Right ventricle myocardium superior (tissue), 1 donor: ENCODE results near the gene C1QL4. TPM values are rescaled to one million over a fixed set of nuclear protein-coding genes. Genes with fewer than 3 reads are reported as not detected.
"Not testable (repeated sequence)": the region's sequence is repeated elsewhere in the genome, so short reads cannot be mapped to it uniquely, and the experiment has no call there.

Experiments
- ATAC-seq: fragments of 200-7000 bp; cut with Tn5 transposase; one replicate; pipeline ENCODE4 v1.9.1; 2020; ENCODE audit warnings: mild to moderate bottlenecking; ENCODE audit not compliant: poor library complexity
- DNase-seq: peaks from one replicate; pipeline ENCODE4 v3.0.0-alpha.2; 2020
- intact Hi-C: fragments of 100-400 bp; cut with DNase I; formaldehyde crosslinking; loops from one replicate; pipeline ENCODE4 v1.11.2; 2022
- total RNA-seq: library from RNA; stranded (reverse); fragmentation: NEBNext Ultra II Directional; extraction: Animal tissue kit (Norgen Biotek cat#: 25700); gene quantifications from one replicate; pipeline ENCODE4 v1.2.1, GENCODE V29; 2021
- donor health status: DM: no; HTN: yes; CAD: no; lungs with severe emphysema.

C1QL4 gene
- total RNA-seq, 1 donor from 2014 or later, result not detected

- ATAC-seq (peak; percentile 48), DNase-seq (peak; percentile 71)
- intact Hi-C loops, result no loop called here
These were observed 43.7 kb downstream of the C1QL4 start for GRCh38 chr12:49293056-49293956.

DNA sequence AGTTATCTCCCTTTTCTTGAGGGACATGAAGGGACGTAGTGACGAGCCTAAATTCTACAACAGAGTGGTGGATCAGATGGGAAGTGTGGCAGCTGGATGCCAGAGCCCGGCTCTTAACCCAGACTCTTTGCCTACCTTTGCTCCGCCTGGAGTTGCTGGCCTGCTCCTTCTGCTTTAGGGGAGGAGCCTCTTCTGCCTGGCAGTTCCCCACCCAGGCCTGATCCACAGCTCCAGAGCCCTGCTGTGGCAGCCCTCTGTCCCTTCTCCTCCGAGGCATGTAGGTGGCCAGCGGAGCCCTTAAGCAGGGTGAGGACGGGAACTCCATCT lies 44.3 kb downstream of the C1QL4 start:
- intact Hi-C loops, result no loop called here
- ATAC-seq (no peak), DNase-seq (no peak)

- DNase-seq, result no peak
- ATAC-seq, result no peak
- intact Hi-C loops, result loop anchor here (5.0 kb wide), 1 partner anchor 53 kb away; no protein-coding TSS in a partner anchor
These were observed 47.9 kb downstream of the C1QL4 start for GRCh38 chr12:49288922-49289555.

DNA sequence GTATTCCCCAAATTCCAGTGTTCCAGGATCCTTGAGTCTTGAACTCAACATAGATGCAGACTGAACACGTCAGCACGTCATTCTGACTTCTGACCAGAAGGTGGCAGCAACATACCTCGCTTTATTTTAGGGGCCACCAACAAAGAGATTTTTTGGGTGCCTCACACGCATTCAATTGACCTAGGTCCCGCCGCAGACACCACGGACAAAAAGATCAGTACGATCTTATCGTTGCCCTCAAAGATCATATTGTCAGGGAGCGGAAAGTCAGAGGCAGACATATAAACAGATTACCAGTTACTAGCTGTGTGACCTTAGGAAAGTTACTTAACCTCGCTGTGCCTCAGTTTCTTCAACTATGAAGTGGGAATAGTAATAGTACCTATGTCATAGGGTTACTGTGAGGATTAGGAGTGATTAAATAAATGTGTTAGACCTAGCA lies 48.6 kb downstream of the C1QL4 start:
- DNase-seq, result no peak

GRCh38 chr12:49287876-49288275 lies 49.1 kb downstream of the C1QL4 start:
- intact Hi-C loops, result loop anchor here (5.0 kb wide), 1 partner anchor 54 kb away; no protein-coding TSS in a partner anchor
- DNase-seq (no peak), ATAC-seq (peak; percentile 12)

More for the DNA sequence above, 48.6 kb downstream of the C1QL4 start:
- intact Hi-C loops, result loop anchor here (5.0 kb wide), 1 partner anchor 54 kb away; no protein-coding TSS in a partner anchor
- ATAC-seq, result peak; percentile 62

DNA sequence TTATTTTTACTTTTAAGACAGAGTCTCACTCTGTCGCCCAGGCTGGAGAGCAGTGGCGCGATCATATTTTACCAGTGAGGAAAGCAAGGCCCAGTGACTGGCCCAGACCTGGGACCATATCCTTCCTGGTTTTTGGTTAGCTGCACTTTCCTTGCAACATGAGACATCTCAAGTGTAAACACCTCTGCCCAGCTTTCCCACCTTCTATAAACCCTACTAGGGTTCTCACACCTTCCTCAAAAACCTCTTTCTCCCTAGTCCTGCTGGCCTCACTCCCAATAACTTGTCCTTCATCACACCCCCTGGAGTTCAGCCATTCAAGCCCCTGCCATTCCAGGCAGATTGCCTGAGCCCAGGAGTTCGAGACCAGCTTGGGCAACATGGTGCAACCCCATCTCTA lies 52.3 kb downstream of the C1QL4 start:
- ATAC-seq (no peak), DNase-seq (no peak)
- intact Hi-C loops, result loop anchor here (5.0 kb wide), 1 partner anchor 58 kb away; no protein-coding TSS in a partner anchor

DNA sequence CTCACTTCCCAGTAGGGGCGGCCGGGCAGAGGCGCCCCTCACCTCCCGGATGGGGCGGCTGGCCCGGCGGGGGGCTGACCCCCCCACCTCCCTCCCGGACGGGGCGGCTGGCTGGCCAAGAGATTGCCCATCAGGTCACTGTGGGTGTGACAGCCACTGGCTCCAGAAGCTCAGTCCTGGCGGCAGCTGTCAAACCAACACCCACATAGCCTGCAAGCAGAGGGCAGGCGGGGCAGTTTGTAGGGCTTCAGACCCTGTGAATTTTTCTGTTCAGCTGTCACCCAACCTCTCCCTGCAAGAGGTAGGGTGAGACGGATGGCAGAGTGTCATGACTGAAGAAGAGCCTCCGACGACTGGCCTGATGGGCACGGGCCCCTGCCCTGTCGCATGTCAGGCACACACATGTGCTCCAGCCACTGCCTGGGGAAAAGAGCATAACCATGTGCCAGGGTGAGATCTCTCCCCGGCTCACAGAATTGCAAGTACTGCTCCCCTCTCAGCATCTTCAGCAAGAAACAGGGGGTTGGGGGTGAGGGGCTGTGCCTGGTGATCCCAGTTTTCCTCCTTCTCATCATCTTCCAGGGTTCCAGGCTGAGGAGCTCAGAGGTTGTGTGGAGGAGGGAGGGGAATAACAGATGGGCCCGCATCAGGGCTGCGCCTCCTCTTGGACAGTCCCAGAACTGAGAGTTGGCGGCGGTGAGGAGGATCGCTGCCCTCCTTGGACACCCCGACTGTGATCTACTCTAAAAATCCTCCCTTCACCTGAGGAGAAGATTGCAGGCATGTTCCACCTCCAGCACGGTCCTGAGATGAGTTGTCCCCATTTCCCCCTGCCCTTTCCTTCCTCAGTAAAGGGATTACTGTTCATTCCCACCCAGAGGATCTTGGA lies 53.2 kb downstream of the C1QL4 start:
- intact Hi-C loops, result no loop called here

DNA sequence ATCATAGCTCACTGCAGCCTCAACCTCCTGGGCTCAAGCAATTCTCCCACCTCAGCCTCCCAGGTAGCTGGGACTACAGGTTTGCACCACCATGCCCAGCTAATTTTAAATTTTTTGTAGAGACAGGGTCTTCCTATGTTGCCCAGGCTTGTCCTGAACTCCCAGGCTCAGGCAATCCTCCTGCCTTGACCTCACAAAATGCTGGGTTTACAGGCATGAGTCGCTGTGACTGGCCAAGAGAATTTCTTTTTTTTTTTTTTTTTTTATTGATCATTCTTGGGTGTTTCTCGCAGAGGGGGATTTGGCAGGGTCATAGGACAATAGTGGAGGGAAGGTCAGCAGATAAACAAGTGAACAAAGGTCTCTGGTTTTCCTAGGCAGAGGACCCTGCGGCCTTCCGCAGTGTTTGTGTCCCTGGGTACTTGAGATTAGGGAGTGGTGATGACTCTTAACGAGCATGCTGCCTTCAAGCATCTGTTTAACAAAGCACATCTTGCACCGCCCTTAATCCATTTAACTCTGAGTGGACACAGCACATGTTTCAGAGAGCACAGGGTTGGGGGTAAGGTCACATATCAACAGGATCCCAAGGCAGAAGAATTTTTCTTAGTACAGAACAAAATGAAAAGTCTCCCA lies 54.1 kb downstream of the C1QL4 start:
- intact Hi-C loops, ATAC-seq, DNase-seq: not testable (repeated sequence)

More for the DNA sequence above, 53.2 kb downstream of the C1QL4 start:
- DNase-seq (no peak), ATAC-seq (no peak)

Other genes with a start within 250 kb of the C1QL4 start
- gene DHH, start 242.4 kb downstream of the C1QL4 start, total RNA-seq, result 0.32 TPM
- gene LMBR1L, start 226.3 kb downstream of the C1QL4 start, total RNA-seq, result 30.0 TPM
- 333 TPM for gene TUBA1B, start 205.8 kb downstream of the C1QL4 start, total RNA-seq
- 88.1 TPM for gene TUBA1A, start 148.1 kb downstream of the C1QL4 start, total RNA-seq
- gene TUBA1C, start 72.1 kb downstream of the C1QL4 start, total RNA-seq, result 50.9 TPM
- gene PRPH, start 42.0 kb downstream of the C1QL4 start, total RNA-seq, result not detected
- 0.67 TPM for gene TROAP, start 13.9 kb downstream of the C1QL4 start, total RNA-seq
- gene DNAJC22, start 9.7 kb upstream of the C1QL4 start, total RNA-seq, result 0.16 TPM
- gene SPATS2, start 30.3 kb upstream of the C1QL4 start, total RNA-seq, result 7.0 TPM
- 0.16 TPM for gene KCNH3, start 201.8 kb upstream of the C1QL4 start, total RNA-seq
- 83.0 TPM for gene MCRS1, start 231.0 kb upstream of the C1QL4 start, total RNA-seq